ENCODE measurements around the gene SLC9A3.

SLC9A3 gene

GRCh38 chr5:567664-568060 is 43.4 kb upstream of the SLC9A3 start:
- H3K4me1 Mint-ChIP-seq: peaks cover 29% of the 10 kb centered on the region
- no peak for DNase-seq
- TF ChIP-seq, protein P1, sequence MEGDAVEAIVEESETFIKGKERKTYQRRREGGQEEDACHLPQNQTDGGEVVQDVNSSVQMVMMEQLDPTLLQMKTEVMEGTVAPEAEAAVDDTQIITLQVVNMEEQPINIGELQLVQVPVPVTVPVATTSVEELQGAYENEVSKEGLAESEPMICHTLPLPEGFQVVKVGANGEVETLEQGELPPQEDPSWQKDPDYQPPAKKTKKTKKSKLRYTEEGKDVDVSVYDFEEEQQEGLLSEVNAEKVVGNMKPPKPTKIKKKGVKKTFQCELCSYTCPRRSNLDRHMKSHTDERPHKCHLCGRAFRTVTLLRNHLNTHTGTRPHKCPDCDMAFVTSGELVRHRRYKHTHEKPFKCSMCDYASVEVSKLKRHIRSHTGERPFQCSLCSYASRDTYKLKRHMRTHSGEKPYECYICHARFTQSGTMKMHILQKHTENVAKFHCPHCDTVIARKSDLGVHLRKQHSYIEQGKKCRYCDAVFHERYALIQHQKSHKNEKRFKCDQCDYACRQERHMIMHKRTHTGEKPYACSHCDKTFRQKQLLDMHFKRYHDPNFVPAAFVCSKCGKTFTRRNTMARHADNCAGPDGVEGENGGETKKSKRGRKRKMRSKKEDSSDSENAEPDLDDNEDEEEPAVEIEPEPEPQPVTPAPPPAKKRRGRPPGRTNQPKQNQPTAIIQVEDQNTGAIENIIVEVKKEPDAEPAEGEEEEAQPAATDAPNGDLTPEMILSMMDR (IDR thresholded peaks at IDR 0.05): no peak
- H3K4me3 Mint-ChIP-seq: no peak overlapping the region
- peaks cover 15% of the 10 kb centered on the region for H3K9me3 Mint-ChIP-seq
- H3K27me3 Mint-ChIP-seq (ENCODE audit: low read depth, poor library complexity): peaks cover 28% of the 10 kb centered on the region
- H3K27ac Mint-ChIP-seq: no peak overlapping the region
- no peaks in the 10 kb centered on the region for H3K36me3 Mint-ChIP-seq (ENCODE audit: low read depth)

GRCh38 chr5:566636-567309 is 42.5 kb upstream of the SLC9A3 start:
- DNase-seq: no peak
- TF ChIP-seq, protein P1 (IDR thresholded peaks at IDR 0.05): no peak
- Mint-ChIP-seq H3K36me3 (ENCODE audit: low read depth) (no peaks in the 10 kb centered on the region), H3K27me3 (ENCODE audit: low read depth, poor library complexity) (peaks cover 26% of the 10 kb centered on the region), H3K27ac (no peak overlapping the region), H3K4me3 (no peak overlapping the region), H3K9me3 (peaks cover 15% of the 10 kb centered on the region), H3K4me1 (peaks cover 20% of the 10 kb centered on the region)

GRCh38 chr5:565782-566440 is 41.7 kb upstream of the SLC9A3 start:
- Mint-ChIP-seq H3K4me3 (peak overlapping the region; percentile 20), H3K27me3 (ENCODE audit: low read depth, poor library complexity) (peaks cover 32% of the 10 kb centered on the region), H3K27ac (no peak overlapping the region), H3K36me3 (ENCODE audit: low read depth) (no peaks in the 10 kb centered on the region), H3K4me1 (peaks cover 16% of the 10 kb centered on the region), H3K9me3 (peaks cover 17% of the 10 kb centered on the region)
- TF ChIP-seq, protein P1 (IDR thresholded peaks at IDR 0.05): no peak
- DNase-seq: no peak

DNA sequence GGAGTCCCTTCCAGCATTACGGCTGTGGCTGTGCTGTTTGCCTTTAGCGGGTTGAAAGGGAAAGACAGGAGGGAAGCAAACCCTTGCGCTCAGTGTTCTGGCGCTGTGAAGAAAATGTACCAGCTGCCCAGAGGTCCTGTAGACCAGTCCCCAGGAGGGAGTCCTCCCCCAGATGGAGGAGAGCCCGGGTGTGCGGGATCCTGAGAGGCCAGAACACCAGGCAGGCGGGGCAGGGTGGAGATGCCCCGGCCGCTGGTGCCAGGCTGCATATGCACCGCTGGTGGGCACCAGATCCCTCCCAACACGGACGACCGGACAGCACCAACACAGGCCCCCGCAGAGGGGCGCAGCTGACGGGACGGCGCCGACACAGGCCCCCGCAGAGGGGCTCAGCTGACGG is 37.2 kb upstream of the SLC9A3 start:
- Mint-ChIP-seq H3K27ac (no peak overlapping the region), H3K4me3 (no peak overlapping the region), H3K4me1 (no peaks in the 10 kb centered on the region), H3K36me3 (ENCODE audit: low read depth) (no peaks in the 10 kb centered on the region), H3K9me3 (peaks cover 17% of the 10 kb centered on the region), H3K27me3 (ENCODE audit: low read depth, poor library complexity) (peaks cover 44% of the 10 kb centered on the region)
- DNase-seq: no peak
- TF ChIP-seq, protein P1 (IDR thresholded peaks at IDR 0.05): no peak

DNA sequence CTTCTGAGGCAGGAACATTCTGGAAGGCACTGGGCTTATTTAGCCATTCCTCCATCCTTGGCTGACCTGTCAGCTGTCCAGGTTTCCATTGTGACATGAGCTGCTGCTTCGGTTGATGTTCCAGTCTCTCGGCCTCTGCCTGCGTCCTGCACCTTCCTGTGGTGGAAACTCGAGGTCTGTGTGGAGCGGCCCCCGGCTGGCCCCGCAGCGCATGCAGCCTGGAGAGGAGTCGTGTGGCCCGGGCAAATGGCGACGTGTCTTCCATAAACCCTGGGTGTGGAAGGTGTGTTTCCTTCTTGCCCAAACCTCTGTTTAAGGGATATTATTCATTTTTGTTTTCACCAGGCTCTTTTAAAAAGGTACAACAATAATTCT is 36.5 kb upstream of the SLC9A3 start:
- H3K36me3 Mint-ChIP-seq (ENCODE audit: low read depth): no peaks in the 10 kb centered on the region
- peaks cover 41% of the 10 kb centered on the region for H3K27me3 Mint-ChIP-seq (ENCODE audit: low read depth, poor library complexity)
- TF ChIP-seq, protein P1 (IDR thresholded peaks at IDR 0.05): no peak
- no peaks in the 10 kb centered on the region for H3K4me1 Mint-ChIP-seq
- DNase-seq: no peak
- H3K9me3 Mint-ChIP-seq: peaks cover 11% of the 10 kb centered on the region
- H3K27ac Mint-ChIP-seq: no peak overlapping the region
- no peak overlapping the region for H3K4me3 Mint-ChIP-seq

All from nephron progenitor cell (in vitro differentiated cells).